GM12878 (cell line): Measurements from ENCODE around the gene SNU13. TPM values are rescaled to one million over a fixed set of nuclear protein-coding genes. Genes with fewer than 3 reads are reported as not detected.
A peak's percentile ranks its signal among the peaks of the same experiment; 100 is the strongest.

Experiments
- ATAC-seq: fragments of 200-7000 bp; cut with Tn5 transposase; 3 replicates; pipeline ENCODE4 v1.9.1; 2020; ENCODE audit warnings: mild to moderate bottlenecking, moderate library complexity
- BruUV-seq: library from RNA; stranded (reverse); fragments of 400-500 nt; replicated peaks from 2 replicates; lab custom pipeline; 2021; lab: Mats Ljungman, UMichigan
- CTCF ChIA-PET: fragments of 300-600 bp; sonication (Branson Sonifier 250); formaldehyde crosslinking; extraction: SDS; loops from one replicate; lab custom pipeline; 2021; ENCODE audit warnings: inconsistent platforms; lab: Yijun Ruan, JAX
- POLR2A ChIA-PET: fragments of 350-600 bp; formaldehyde crosslinking; extraction: SDS; loops from one replicate; lab custom pipeline; 2021; ENCODE audit warnings: inconsistent platforms; lab: Charles Lee
- RAD21 ChIA-PET: fragments of 300-600 bp; sonication (Branson Sonifier 250); formaldehyde crosslinking; loops from one replicate; lab custom pipeline; 2023; ENCODE audit warnings: antibody characterized with exemption; ENCODE audit not compliant: unreplicated experiment; lab: Charles Lee
- SMC1A ChIA-PET: fragments of 300-600 bp; sonication (Branson Sonifier 250); formaldehyde crosslinking; loops from one replicate; lab custom pipeline; 2023; ENCODE audit not compliant: unreplicated experiment, uncharacterized antibody; lab: Charles Lee
- DNase-seq: peaks from one replicate; pipeline ENCODE4 v3.0.0-alpha.2; 2011; ENCODE audit warnings: low read depth, low spot score
- FAIRE-seq: peaks from 3 replicates; lab custom pipeline; 2011; peaks lifted over from hg19 to GRCh38; lab: Jason Lieb, UNC
- H2AFZ ChIP-seq: 2 replicates; pipeline ENCODE4 v1.6.0; 2011; ENCODE audit warnings: low read depth, low read length, control low read depth; ENCODE audit not compliant: control insufficient read depth
- H3K27ac ChIP-seq: 2 replicates; pipeline ENCODE4 v1.5.1; 2011; ENCODE audit warnings: control low read depth; ENCODE audit not compliant: control insufficient read depth, insufficient read depth
- H3K27me3 ChIP-seq, 2 experiments: replicated peaks in 1 of 2; 2 replicates each; pipeline versions ENCODE4 v1.6.0 to v1.6.1; 2011; ENCODE audit warnings: low read length in 1 of 2; ENCODE audit not compliant: control insufficient read depth in 2 of 2, insufficient read depth in 2 of 2
- H3K36me3 ChIP-seq, 2 experiments: 2 replicates each; pipeline ENCODE4 v1.5.1; 2011; ENCODE audit warnings: low read length in 1 of 2; ENCODE audit not compliant: control insufficient read depth in 2 of 2, insufficient read depth in 2 of 2
- H3K4me1 ChIP-seq: 2 replicates; pipeline ENCODE4 v1.6.1; 2011; ENCODE audit warnings: mild to moderate bottlenecking, low read length, moderate library complexity, mixed read lengths; ENCODE audit not compliant: control insufficient read depth, insufficient read depth
- H3K4me2 ChIP-seq: 2 replicates; pipeline ENCODE4 v1.6.0; 2011; ENCODE audit warnings: control low read depth; ENCODE audit not compliant: control insufficient read depth, insufficient read depth
- H3K4me3 ChIP-seq: fragments of 200-600 bp; sonication (generic); 2 replicates; pipeline ENCODE4 v1.5.1; 2016
- H3K79me2 ChIP-seq: 2 replicates; pipeline ENCODE4 v1.6.0; 2011; ENCODE audit warnings: low read length; ENCODE audit not compliant: control insufficient read depth, insufficient read depth
- H3K9ac ChIP-seq: 2 replicates; pipeline ENCODE4 v1.8.0; 2011; ENCODE audit warnings: low read length, control low read depth, mixed read lengths; ENCODE audit not compliant: control insufficient read depth, insufficient read depth
- H3K9me3 ChIP-seq: replicated peaks from 3 replicates; pipeline ENCODE4 v1.5.1; 2011; ENCODE audit warnings: mild to moderate bottlenecking, low read length; ENCODE audit not compliant: control insufficient read depth, insufficient read depth
- H4K20me1 ChIP-seq: 2 replicates; pipeline ENCODE4 v1.6.0; 2011; ENCODE audit not compliant: control insufficient read depth, insufficient read depth
- BACH1 ChIP-seq: fragments of 450-650 bp; IDR thresholded peaks from 2 replicates; pipeline ENCODE4 v1.6.1; 2017; ENCODE audit warnings: mild to moderate bottlenecking, borderline replicate concordance
- BCL11A ChIP-seq: IDR thresholded peaks from 2 replicates; pipeline ENCODE4 v1.6.1; 2011; ENCODE audit warnings: low read depth, low read length
- BHLHE40 ChIP-seq, 2 experiments: fragments of 450-650 bp in 1 of 2; IDR thresholded peaks; 2 replicates each; pipeline ENCODE4 v1.6.1; 2011 to 2017; ENCODE audit warnings: low read depth in 2 of 2, borderline replicate concordance in 1 of 2, improper control_type of control experiment in 1 of 2, low read length in 1 of 2, mild to moderate bottlenecking in 1 of 2
- DPF2 ChIP-seq: fragments of 450-650 bp; IDR thresholded peaks from 2 replicates; pipeline ENCODE4 v1.6.1; 2017; ENCODE audit warnings: mild to moderate bottlenecking
- FOXK2 ChIP-seq: fragments of 450-650 bp; IDR thresholded peaks from 2 replicates; pipeline ENCODE4 v1.6.1; 2017; ENCODE audit warnings: mild to moderate bottlenecking, moderate library complexity
- GABPA ChIP-seq: IDR thresholded peaks from 2 replicates; pipeline ENCODE4 v1.6.1; 2014; ENCODE audit warnings: antibody characterized with exemption, low read depth, mild to moderate bottlenecking, inconsistent platforms
- HDAC6 ChIP-seq: fragments of 200-600 bp; sonication (generic); IDR thresholded peaks from one replicate; pipeline ENCODE4 v1.8.0; 2017; ENCODE audit warnings: antibody characterized with exemption; ENCODE audit not compliant: unreplicated experiment
- KDM1A ChIP-seq: fragments of 200-600 bp; sonication (generic); IDR thresholded peaks from 2 replicates; pipeline ENCODE4 v1.6.1; 2016; ENCODE audit warnings: borderline replicate concordance
- LARP7 ChIP-seq: fragments of 450-650 bp; IDR thresholded peaks from 2 replicates; pipeline ENCODE4 v1.6.1; 2017; ENCODE audit warnings: mild to moderate bottlenecking
- MEF2B ChIP-seq: fragments of 450-650 bp; IDR thresholded peaks from 2 replicates; pipeline ENCODE4 v1.6.1; 2018; ENCODE audit warnings: mild to moderate bottlenecking, moderate library complexity; ENCODE audit not compliant: partially characterized antibody, poor library complexity, severe bottlenecking
- NR2C2 ChIP-seq: IDR thresholded peaks from 2 replicates; pipeline ENCODE4 v1.6.1; 2011; ENCODE audit warnings: borderline replicate concordance, low read depth; ENCODE audit not compliant: control insufficient read depth, insufficient read length
- RBBP5 ChIP-seq: fragments of 200-600 bp; sonication (generic); conservative IDR thresholded peaks from 2 replicates; pipeline ENCODE4 v1.6.1; 2016
- RUNX3 ChIP-seq: IDR thresholded peaks from 2 replicates; pipeline ENCODE4 v1.6.1; 2012; ENCODE audit warnings: low read length, inconsistent platforms
- SREBF1 ChIP-seq: IDR thresholded peaks from 2 replicates; pipeline ENCODE4 v1.6.1; 2012; ENCODE audit warnings: mild to moderate bottlenecking, low read length
- TAF1 ChIP-seq: IDR thresholded peaks from 2 replicates; pipeline ENCODE4 v1.6.1; 2011; ENCODE audit warnings: mild to moderate bottlenecking, low read depth, low read length, borderline replicate concordance
- TARDBP ChIP-seq: IDR thresholded peaks from 2 replicates; pipeline ENCODE4 v1.6.1; 2016; ENCODE audit warnings: borderline replicate concordance
- WGBS: methylation state at CpG from one replicate; pipeline ENCODE4 v1.1.6; 2016; ENCODE audit warnings: low lambda C conversion rate; ENCODE audit not compliant: insufficient replicate concordance, insufficient coverage; ENCODE audit errors: missing lambda C conversion rate; 5-methylcytosine and 5-hydroxymethylcytosine counted together
- in situ Hi-C: fragments of 300-500 bp; cut with MboI; formaldehyde crosslinking; loops from 9 replicates; pipeline ENCODE4 v1.14.3; 2018; ENCODE audit warnings: mixed read lengths
- intact Hi-C: fragments of 100-400 bp; cut with micrococcal nuclease; formaldehyde crosslinking; loops from one replicate; pipeline ENCODE4 v1.14.2; 2022; ENCODE audit not compliant: unreplicated experiment
- polyA plus RNA-seq, 11 experiments: library from polyadenylated mRNA; depleted of rRNA in 4 of 11; unstranded in 6 of 11; stranded (reverse) in 5 of 11; fragments of >200 nt; fragmentation: Nextera tagmentation in 4 of 11; fragmentation: Illumina TruSeq in 1 of 11; extraction: Ambion mirVana in 4 of 11; extraction: Trizol in 1 of 11; gene quantifications; 1 replicate in 1 of 11; 2 replicates in 10 of 11; pipeline versions ENCODE4 v1.2.1 to v1.2.3, GENCODE V29; 2011 to 2016; ENCODE audit warnings: inconsistent platforms in 2 of 11, missing spikeins in 2 of 11, low read depth in 1 of 11
- total RNA-seq, 4 experiments: library from RNA; depleted of rRNA in 3 of 4; stranded (reverse); fragments of >200 nt in 3 of 4; fragmentation: Illumina TruSeq in 1 of 4; extraction: Trizol in 1 of 4; gene quantifications; 2 replicates each; pipeline versions ENCODE4 v1.2.1 to v1.2.3, GENCODE V29; 2013 to 2021
- TF ChIP-seq, protein P1 (sequence below): fragments of 150-350 bp; IDR thresholded peaks from 2 replicates; pipeline ENCODE4 v1.6.1; 2014; ENCODE audit warnings: mild to moderate bottlenecking, low read depth, low read length
- TF ChIP-seq, protein P2 (sequence below), 3 experiments: IDR thresholded peaks in 2 of 3; conservative IDR thresholded peaks in 1 of 3; 2 replicates each; pipeline ENCODE4 v1.5.1; 2011; ENCODE audit warnings: low read depth in 3 of 3, low read length in 3 of 3, mild to moderate bottlenecking in 3 of 3, control low read depth in 2 of 3, moderate library complexity in 2 of 3, inconsistent platforms in 1 of 3, mixed read lengths in 1 of 3; ENCODE audit not compliant: control insufficient read depth in 2 of 3, insufficient read depth in 1 of 3; ENCODE audit errors: extremely low read depth in 1 of 3

Gene SNU13
- total and polyA plus RNA-seq, 10 of the 15 experiments (the other 5 are each of a cell fraction or from before 2014, with no cell fraction given) = 157 to 870 (median 256) TPM

DNA sequence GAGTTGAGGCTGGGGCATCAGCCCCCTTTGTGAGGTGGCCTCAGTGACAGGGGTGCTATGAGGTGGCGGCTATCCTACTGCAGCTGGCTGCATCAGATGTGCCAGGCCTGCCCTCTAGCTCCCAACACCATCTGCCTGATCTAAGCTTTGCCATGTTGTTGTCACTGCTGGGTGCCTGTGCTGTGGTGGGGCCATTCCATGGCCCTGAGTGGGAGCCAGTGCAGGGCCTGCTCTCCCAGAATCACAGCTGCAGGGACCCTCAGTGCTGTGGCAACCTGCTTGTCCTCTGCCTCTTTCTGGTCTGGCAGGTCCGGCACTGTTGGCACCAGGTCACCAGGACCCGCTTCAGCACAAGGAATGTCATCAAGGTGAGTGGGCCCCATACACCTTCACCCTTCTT, 1.8 kb upstream of the SNU13 start:
- BruUV-seq = no TSS peak
- Histone ChIP-seq H3K4me3 (no peak overlapping the region), H4K20me1 (no peaks in the 10 kb centered on the region), H3K79me2 (peaks cover 37% of the 10 kb centered on the region), H3K36me3 (peaks cover 0 to 4% of the 10 kb centered on the region in 2 experiments; a peak in 1 of 4 replicates), H3K27ac (no peak overlapping the region), H3K9me3 (no peaks in the 10 kb centered on the region), H3K9ac (no peak overlapping the region), H3K4me2 (0 out of 2 replicates have a peak overlapping the region, but pooled peaks have one; percentile 8), H2AFZ (no peak overlapping the region), H3K4me1 (peaks cover 3% of the 10 kb centered on the region; the same call in 1 of the 2 replicates), H3K27me3 (no peaks in the 10 kb centered on the region)
- no peak for FAIRE-seq
- RAD21 ChIA-PET = interaction anchor here (0.6 to 0.9 kb wide), 2 partner anchors 56 to 234 kb away, joined by 3 read pairs; no protein-coding TSS in a partner anchor
- TF ChIP-seq HDAC6 (no peak), RBBP5 (no peak), BCL11A (no peak), DPF2 (no peak), LARP7 (no peak), MEF2B (no peak), RUNX3 (no peak), GABPA (no peak), NR2C2 (no peak), FOXK2 (no peak), BHLHE40 (IDR thresholded peaks at IDR 0.05; ENCODE audit: borderline replicate concordance in 1 of 2, low read depth in 2 of 2, low read length in 1 of 2) (no peak), TARDBP (no peak), KDM1A (no peak), SREBF1 (no peak), BACH1 (no peak), TAF1 (no peak)
- TF ChIP-seq, protein P1, sequence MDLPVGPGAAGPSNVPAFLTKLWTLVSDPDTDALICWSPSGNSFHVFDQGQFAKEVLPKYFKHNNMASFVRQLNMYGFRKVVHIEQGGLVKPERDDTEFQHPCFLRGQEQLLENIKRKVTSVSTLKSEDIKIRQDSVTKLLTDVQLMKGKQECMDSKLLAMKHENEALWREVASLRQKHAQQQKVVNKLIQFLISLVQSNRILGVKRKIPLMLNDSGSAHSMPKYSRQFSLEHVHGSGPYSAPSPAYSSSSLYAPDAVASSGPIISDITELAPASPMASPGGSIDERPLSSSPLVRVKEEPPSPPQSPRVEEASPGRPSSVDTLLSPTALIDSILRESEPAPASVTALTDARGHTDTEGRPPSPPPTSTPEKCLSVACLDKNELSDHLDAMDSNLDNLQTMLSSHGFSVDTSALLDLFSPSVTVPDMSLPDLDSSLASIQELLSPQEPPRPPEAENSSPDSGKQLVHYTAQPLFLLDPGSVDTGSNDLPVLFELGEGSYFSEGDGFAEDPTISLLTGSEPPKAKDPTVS = no peak
- TF ChIP-seq, protein P2, sequence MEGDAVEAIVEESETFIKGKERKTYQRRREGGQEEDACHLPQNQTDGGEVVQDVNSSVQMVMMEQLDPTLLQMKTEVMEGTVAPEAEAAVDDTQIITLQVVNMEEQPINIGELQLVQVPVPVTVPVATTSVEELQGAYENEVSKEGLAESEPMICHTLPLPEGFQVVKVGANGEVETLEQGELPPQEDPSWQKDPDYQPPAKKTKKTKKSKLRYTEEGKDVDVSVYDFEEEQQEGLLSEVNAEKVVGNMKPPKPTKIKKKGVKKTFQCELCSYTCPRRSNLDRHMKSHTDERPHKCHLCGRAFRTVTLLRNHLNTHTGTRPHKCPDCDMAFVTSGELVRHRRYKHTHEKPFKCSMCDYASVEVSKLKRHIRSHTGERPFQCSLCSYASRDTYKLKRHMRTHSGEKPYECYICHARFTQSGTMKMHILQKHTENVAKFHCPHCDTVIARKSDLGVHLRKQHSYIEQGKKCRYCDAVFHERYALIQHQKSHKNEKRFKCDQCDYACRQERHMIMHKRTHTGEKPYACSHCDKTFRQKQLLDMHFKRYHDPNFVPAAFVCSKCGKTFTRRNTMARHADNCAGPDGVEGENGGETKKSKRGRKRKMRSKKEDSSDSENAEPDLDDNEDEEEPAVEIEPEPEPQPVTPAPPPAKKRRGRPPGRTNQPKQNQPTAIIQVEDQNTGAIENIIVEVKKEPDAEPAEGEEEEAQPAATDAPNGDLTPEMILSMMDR (IDR thresholded peaks at IDR 0.05 in 2 of 3, conservative IDR thresholded peaks at IDR 0.05 in 1 of 3; ENCODE audit: control insufficient read depth in 2 of 3, extremely low read depth in 1 of 3, insufficient read depth in 1 of 3, low read depth in 3 of 3, low read length in 3 of 3) = no peak; a peak in 1 of 6 replicates
- 99% methylated on average over 3 of the region's 3 CpGs for WGBS
- in situ Hi-C loops = no loop called here
- CTCF ChIA-PET = interaction anchor here (0.7 kb wide), 1 partner anchor 29 kb away, joined by 3 read pairs; no protein-coding TSS in a partner anchor
- POLR2A ChIA-PET = interaction anchor here (0.5 to 2.9 kb wide), 4 partner anchors 9 to 110 kb away, joined by 3 to 15 read pairs (median 6); partner anchors contain the start of genes CCDC134, DESI1, MEI1 and XRCC6
- no peak for ATAC-seq
- SMC1A ChIA-PET = no interaction called here
- DNase-seq = no peak
- intact Hi-C loops = no loop called here
